HuH-7.5 (cell line): ENCODE data around the gene ACTR3C.

Experiments used
- DNase-seq: peaks from one replicate; pipeline ENCODE4 v3.0.0; 2011; ENCODE audit warnings: low spot score

Gene ACTR3C

DNA sequence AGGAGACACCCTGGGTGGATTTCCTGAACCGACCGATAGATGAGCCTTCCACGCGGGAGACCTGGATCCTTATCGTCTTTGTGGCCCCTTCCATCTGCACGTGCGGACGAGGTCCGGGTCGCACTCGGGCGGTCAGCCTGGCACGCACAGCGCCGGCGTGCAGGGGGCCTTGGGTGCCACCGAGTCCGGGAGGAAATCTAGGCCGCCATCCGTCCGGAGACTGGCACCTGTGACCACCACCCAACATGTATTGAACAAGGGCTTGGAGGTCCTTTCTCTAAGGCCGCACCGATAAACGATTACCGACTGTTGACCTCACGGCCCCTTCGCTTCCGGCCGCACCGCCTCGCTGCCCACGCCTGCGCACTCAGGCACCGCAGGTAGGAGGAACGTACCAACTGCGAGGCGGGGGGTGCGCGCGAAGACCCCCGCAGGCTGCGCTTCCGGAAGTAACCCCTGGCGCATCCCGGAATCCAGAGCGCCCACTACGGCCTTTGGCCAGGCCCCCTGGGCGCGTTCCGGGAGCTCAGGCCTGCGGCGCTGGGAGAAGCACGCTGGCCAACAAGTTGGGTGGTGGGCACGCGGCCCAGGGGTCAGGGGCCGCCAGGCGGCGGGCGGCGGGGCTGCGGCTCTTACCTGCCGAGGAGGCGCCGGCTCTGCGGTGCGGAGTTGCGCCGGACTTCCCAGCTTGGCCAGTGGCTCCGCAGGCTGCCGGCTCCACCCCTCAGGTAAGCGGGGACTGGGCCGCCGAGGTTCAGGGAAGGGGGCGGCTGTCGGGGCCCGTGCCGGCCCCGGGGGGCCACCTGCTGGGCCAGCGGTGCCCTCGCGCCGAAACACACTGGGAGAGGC is at the start of gene ACTR3C, which contains the start of gene LRRC61:
Gene ACTR3C, minus strand, starts transcription at position 713 of the 849 bp plus-strand sequence. CDS start 28,249 bp downstream, outside the sequence.
Gene LRRC61, plus strand, starts transcription at position 523 of the 849 bp plus-strand sequence. CDS start 13,507 bp downstream, outside the sequence.
- DNase-seq, result peak; percentile 72

DNA sequence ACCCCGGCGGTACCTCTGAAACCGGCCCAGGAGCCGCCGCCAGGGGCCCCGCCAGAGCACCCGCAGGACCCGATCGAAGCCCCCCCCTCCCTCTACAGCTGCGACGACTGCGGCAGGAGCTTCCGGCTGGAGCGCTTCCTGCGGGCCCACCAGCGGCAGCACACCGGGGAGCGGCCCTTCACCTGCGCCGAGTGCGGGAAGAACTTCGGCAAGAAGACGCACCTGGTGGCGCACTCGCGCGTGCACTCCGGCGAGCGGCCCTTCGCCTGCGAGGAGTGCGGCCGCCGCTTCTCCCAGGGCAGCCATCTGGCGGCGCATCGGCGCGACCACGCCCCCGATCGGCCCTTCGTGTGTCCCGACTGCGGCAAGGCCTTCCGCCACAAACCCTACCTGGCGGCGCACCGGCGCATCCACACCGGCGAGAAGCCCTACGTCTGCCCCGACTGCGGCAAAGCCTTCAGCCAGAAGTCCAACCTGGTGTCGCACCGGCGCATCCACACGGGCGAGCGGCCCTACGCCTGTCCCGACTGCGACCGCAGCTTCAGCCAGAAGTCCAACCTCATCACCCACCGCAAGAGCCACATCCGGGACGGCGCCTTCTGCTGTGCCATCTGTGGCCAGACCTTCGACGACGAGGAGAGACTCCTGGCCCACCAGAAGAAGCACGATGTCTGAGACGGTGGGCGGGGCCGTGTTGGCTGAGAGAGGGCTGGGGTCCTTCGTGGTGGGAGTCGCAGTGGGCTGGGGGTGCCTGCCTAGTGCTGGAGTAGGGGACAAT is 49.1 kb upstream of the ACTR3C start:
- no peak for DNase-seq

DNA sequence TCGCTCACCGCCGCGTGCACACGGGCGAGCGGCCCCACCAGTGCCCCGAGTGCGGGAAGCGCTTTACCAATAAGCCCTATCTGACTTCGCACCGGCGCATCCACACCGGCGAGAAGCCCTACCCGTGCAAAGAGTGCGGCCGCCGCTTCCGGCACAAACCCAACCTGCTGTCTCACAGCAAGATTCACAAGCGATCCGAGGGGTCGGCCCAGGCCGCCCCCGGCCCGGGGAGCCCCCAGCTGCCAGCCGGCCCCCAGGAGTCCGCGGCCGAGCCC is 48.6 kb upstream of the ACTR3C start:
- no peak for DNase-seq

DNA sequence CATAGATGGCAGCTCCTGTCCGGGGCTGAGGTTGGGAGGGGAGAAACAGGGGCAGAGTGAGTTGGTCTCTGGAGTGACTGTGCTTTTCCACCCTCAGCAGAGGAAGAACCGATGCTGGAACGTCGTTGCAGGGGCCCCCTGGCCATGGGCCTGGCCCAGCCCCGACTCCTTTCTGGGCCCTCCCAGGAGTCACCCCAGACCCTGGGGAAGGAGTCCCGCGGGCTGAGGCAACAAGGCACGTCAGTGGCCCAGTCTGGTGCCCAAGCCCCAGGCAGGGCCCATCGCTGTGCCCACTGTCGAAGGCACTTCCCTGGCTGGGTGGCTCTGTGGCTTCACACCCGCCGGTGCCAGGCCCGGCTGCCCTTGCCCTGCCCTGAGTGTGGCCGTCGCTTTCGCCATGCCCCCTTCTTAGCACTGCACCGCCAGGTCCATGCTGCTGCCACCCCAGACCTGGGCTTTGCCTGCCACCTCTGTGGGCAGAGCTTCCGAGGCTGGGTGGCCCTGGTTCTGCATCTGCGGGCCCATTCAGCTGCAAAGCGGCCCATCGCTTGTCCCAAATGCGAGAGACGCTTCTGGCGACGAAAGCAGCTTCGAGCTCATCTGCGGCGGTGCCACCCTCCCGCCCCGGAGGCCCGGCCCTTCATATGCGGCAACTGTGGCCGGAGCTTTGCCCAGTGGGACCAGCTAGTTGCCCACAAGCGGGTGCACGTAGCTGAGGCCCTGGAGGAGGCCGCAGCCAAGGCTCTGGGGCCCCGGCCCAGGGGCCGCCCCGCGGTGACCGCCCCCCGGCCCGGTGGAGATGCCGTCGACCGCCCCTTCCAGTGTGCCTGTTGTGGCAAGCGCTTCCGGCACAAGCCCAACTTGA is 48.0 kb upstream of the ACTR3C start:
- DNase-seq, result no peak

DNA sequence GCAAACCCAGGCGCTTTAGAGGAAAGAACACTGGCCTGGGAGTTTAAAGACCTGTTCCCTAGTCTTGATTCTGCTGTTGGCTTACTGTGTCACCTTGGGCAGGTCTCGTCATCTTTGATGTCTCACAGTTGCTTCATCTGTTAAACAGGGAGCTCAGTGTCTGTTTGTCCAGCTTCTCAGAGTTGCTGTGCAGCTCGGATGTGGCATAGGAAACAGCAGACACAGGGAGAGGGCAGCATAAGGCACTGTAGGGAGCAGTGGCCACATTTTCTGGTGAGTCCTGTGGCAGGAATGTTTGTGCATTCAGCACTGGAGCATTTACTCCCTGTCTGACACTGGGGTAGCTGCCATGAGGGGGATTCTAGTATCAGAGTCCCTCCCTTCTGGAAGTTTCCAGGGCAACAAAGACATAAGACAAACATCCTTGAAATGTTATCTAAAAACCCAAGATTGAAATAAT is 47.3 kb upstream of the ACTR3C start:
- no peak for DNase-seq

DNA sequence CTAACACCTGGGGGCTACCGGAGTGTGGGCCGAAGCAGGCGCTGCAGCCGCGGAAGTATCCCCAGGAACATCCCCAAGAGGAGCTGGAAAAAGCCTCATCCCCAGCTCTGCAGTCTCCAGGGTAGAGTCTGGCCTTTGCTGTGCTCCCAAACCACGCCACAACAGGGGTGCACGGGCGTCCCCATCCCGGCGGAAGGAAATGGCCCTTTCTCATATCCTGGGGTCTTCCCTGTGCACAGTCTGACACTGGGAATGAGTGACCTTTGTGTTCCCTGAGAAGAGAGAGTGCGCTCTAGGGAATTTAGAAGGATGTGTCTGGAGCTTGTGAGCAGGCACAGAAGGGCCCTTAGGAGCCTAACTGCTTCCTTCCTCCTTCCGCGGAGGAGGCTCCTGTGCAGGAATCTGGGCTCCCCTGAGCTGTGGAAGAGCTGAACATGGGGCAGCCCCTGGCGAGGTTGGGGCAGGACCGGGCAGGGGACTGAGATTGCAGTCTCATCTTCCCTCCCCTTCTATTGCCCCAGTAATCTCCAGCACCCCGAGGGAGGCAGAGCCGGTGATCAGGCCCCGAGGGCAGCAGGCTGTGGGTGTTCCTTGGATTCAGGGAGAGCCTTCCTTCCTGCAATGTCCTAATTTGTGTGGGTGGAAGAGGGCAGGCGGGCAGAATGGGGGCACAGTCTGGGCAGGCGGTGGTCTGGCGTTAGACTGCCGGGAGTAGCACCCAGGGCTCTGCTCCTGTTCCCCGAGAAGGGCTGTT is 46.6 kb upstream of the ACTR3C start:
- DNase-seq, result no peak

DNA sequence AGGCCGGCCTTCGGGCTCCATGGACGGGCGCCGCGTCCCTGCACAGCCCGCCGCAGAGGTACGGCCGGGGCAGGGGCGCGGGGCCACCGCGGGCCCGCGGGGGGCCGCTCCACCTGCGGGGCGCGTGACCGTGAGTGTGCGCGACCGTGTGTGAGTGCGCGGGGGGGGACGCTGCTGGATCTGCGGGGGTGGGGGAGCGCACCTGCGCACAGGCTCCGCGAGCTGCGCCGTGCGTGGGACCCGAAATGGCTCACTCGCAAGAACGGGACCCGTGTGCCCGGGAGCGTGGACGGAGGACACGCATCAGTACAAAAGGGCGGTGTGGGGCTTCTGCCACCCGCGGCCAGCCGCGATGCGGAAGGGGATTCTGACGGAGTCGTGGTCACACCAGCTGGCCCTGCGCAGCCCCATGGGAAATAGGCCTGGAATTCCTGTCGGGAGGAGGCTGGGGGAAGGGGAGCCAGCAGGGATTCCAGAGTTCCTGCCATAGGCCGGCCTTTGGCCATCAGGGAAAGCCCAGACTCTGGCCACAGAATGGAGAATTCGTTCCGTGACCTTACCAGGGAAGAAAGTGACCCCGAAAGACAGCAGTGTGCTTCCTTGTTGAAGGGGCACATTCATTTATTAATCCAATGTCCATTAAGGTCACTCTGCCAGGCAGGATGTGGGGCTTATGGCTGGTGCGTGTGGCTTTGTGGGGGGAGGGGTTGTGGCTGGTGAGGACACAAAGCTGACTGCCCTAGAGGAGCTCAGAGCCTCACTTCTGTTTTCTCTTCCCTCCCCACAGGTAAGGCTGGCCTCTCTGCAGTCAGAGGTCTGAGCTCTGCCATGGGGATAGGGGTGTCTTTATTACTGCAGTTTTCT is 45.8 kb upstream of the ACTR3C start:
- DNase-seq, result peak; percentile 89

DNA sequence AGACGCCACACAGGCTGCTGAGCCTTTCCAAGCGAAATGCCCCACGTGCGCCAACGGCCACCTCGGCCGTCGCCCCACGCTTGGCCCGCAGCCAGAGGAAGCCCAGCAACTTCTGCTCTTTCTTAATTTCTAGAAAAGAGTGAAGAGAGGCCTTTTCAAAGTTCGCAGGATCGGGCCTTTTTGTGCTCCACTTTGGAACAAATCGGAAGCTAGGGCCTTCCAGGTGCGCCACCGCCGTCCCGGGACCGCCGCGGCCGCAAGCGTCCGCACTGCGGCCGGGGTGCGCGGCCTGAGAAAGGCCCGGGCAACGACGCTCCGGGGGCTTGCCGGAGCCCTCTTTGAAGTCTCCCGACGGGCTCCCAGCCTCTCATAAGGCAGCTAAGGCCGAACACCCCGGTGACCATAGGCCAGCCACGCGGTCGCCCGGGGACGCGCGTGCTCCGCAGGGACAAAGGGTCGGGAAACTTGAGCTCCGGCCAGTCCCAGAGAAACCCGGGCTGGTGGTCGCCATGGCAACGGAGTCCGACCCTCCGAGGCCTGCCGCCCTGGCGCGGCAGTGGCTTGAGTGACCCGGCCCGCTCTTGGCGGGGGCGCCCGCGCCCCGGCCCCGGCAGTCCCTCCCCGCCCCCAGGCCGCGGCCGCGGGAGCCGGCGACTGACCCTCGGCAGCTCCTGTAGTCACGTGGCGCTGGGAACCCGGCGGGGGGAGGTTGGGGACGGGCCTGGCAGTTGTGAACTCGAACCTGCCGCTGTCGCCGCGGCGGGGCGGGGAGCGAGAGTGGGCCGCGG is 44.9 kb upstream of the ACTR3C start, which contains the start of gene REPIN1:
Gene REPIN1, plus strand, starts transcription at position 727 of the 788 bp plus-strand sequence. CDS start 890 bp downstream, outside the sequence.
- peak; percentile 92 for DNase-seq

DNA sequence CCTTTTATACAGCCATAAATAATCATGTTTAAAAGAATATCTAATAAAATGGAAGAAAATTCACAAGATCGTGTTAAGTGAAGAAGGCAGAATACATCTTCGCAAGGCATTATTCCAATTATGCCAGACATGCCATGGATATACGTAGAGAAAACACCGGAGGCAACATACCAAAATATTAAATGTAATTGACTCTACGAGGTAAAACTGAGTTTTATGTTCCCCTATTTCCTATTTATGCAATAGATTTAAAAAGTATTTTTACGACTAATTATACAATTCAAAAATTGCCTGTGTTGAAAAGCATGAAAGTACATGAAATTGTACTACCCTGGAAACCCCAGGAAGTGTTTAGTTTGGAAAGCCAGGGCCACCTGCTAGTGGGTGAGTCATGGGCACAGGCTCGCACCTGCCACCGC is 44.3 kb upstream of the ACTR3C start:
- peak; percentile 84 for DNase-seq

DNA sequence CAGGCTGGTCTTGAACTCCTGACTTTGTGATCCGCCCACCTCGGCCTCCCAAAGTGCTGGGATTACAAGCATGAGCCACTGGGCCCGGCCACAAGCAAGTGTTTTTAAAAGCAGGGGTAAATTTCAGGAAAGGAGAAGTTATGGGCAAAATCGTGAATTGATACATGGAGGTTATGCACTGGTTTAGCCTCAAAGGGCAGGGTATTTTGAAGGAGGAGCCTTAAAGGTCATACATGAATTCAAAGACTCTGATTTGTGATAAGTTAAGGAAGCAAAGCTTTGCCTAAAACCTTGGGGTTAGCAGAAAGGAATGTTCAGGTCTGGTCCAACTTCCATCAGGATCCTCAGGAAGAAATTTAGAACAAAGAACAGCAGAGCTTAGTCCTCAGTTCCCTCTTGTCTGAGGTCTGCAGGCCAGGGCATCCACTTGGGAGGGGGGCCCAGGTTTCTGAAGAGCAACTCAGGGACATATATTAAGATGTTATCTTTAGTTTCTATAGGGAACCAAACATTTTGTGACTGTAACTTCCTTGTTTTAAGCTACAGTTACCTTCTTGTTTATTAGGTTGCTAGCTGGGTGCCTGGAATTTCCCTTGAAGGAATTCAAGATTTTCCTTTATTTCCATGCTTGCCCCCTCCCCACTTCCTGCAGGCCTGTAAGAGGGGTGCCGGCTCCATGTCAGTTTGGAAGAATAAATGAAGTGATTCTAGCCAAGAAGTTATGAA is 42.5 kb upstream of the ACTR3C start:
- DNase-seq, result no peak

DNA sequence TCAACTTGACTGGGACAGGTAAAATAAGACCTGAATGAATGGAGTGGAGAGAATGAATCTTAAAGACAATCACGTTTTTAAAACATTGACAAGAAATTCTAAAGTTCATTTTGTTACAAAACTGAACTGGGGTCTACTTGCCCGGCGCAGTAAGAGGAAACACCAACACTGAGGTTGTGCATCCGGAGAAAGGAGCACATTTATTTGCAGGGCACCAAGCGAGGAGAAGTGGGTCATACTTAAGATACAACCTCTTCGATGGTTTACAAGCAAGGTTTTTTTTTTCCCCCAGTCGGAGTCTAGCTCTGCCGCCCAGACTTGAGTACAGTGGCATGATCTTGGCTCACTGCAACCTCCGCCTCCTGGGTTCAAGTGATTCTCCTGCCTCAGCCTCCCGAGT is 41.8 kb upstream of the ACTR3C start:
- DNase-seq, result no peak

DNA sequence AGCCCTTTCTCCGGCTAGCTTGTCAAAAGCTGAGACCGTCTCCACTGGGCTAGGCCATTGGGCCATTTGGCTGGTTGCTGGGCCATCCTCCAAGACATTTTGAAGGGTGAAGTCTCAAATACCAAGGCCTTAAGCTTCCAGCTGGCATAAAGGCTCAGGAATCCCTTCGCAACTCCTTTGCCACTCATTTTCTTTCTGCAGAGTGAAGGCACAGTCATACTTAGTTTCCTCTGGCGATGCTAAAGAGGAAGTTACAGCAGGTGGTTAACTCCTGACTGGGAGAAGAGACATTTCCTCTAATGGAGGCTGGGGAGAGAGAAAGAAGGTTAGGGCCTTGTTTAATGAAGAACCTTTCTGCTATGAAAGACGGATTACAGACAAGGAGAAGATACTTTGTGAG is 40.5 kb upstream of the ACTR3C start:
- no peak for DNase-seq

DNA sequence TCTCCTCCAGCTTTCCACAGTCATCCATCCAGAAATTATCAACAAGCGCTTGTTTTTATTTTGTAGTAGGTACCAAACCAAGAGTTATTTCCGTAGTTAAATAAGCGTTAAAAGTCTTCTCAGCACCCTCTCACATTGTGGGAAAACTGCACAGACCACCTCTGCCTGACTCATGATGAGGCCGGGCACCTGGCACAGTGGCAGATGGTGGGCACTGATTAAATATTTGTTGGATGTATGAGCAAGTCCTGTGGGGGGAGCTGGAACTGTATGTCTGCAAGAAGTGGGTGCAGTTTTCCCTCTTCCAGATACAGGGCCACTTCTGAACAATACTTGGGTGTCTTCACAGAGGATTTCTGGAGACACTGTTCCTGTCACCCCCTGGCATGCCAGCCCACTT is 40.0 kb upstream of the ACTR3C start:
- DNase-seq, result no peak

DNA sequence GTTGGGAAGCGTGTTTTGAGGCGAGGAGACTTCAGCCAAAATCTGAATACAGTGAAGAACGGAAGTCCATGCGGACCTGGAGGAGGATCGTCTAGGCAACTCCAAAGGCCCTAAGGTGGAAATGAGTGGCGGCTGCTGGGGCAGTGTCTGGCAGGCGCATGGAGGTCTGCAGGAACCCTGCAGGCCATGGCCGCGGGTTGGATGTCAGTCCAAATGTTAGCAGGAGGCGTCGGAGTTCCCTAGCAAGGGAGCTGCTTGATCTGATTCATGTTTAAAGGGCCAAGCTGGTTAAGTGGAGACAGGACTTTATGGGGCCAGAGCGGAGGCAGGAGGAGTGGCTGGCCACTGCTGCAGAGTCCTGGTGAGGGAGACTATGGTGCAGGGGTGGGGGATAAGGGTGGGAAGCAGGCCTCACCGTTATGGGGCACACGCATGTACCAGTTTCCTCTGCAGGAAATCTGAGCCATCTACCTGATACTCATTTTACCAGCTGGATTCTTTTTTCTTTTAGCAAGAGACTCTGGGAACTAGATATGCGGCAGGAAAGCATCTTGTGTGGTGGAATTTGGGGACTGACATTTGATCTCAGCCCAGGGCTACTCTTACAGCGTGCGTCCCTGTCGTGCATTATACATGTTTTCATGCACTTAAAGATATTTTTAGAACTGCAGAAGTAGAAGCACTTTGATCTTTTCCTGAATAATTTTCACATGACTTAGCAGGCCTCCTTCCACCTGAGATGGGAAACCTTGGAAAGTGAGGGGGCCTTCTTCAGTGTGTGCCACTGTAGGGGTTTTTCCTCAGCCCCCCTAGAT is 38.7 kb upstream of the ACTR3C start:
- DNase-seq, result no peak

DNA sequence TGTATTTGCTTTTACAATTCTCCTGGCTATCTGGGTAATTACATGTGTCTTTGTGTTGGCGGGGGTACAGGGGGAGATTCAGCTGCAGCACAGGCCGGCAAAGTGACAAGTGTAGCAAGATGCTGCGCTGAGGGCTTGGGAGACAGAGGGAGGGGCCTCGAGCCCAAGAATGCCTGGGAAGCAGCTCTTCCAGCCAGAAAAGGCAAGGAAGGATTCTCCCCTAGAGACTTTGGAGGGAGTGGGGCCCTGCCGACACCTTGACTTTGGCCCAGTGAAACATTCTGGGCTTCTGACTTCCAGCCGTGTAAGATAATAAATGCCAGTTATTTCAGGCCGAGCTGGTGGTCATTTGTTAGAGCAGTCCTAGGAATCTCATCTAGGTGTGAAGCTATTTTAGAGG is 38.1 kb upstream of the ACTR3C start:
- no peak for DNase-seq

DNA sequence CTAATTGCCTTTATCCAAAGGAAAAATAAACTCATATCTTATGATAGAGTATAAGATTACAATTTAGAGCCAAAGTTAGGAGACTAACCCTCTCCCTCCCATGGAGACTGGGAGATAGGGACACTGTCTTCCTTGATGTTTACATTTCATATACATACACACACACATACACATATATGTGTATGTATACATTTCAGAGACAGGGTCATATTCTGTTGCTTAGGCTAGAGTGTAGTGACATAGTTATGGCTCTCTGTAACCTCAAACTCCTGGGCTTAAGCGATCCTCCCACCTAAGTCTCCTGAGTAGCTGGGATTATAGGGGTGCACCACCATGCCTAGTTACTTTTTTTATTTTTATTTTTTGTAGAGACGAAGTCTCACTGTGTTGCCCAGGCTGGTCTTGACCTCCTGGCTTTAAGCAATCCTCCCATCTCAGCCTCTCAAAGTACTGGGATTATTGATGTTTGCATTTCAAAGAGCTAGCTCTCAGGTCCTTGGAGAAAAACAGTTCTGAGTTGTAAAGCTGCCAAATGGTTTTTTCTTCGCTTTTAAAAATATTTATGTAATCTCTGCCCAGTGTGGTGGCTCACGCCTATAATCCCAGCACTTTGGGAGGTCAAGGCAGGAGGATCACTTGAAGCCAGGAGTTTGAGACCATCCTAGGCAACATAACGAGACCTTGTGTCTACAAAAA is 37.2 kb upstream of the ACTR3C start:
- no peak for DNase-seq

DNA sequence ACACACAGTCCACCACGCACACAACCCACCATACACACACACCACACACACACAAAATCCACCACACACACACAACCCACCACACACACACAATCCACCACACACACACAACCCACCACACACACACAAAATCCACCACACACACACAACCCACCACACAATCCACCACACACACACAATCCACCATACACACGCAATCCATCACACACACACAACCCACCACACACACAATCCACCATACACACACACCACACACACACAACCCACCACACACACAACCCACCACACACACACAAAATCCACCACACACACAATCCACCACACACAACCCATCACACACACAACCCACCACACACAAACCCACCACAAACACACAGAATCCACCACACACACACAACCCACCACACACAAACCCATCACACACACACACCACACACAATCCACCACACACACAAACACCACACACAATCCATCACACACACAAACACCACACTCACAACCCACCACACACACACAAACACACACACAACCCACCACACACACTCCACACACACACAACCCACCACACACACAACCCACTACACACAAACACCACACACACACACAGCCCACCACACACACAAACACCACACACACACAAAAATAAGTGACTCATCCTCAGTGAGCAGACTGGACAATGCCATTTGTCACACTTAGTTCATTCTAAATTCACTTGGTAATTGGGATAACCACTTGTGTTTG is 36.4 kb upstream of the ACTR3C start:
- no peak for DNase-seq
